Central memory CD8-positive, alpha-beta T cell (primary cell): ENCODE measurements around the gene NUDT16L1.
A peak's percentile ranks its signal among the peaks of the same experiment; 100 is the strongest.

ENCODE experiments used
- ATAC-seq: fragments of 150-1000 bp; cut with Tn5 transposase; replicated peaks from 2 replicates; pipeline ENCODE4 v1.10.0; 2022; ENCODE audit warnings: mild to moderate bottlenecking, moderate FRiP score, moderate number of reproducible peaks; ENCODE audit not compliant: poor library complexity, severe bottlenecking; ENCODE audit errors: extremely low read depth
- DNase-seq, 2 donors: peaks; one replicate each; pipeline ENCODE4 v3.0.0; 2021; ENCODE audit warnings: low spot score in 2 of 2
- H3K27ac Mint-ChIP-seq: one replicate; pipeline ENCODE4 v1.8.0; 2022; ENCODE audit warnings: low read depth, mild to moderate bottlenecking, moderate library complexity, mixed read lengths
- H3K27me3 Mint-ChIP-seq: one replicate; pipeline ENCODE4 v1.8.0; 2022; ENCODE audit warnings: mixed read lengths
- H3K36me3 Mint-ChIP-seq: one replicate; pipeline ENCODE4 v1.8.0; 2022; ENCODE audit warnings: mild to moderate bottlenecking, moderate library complexity, mixed read lengths; ENCODE audit not compliant: insufficient read depth
- H3K4me1 Mint-ChIP-seq: one replicate; pipeline ENCODE4 v1.8.0; 2022; ENCODE audit warnings: mixed read lengths
- H3K4me3 Mint-ChIP-seq: one replicate; pipeline ENCODE4 v1.8.0; 2022; ENCODE audit warnings: mild to moderate bottlenecking, moderate library complexity, mixed read lengths
- H3K9me3 Mint-ChIP-seq: one replicate; pipeline ENCODE4 v1.8.0; 2022; ENCODE audit warnings: mixed read lengths

Gene NUDT16L1

DNA sequence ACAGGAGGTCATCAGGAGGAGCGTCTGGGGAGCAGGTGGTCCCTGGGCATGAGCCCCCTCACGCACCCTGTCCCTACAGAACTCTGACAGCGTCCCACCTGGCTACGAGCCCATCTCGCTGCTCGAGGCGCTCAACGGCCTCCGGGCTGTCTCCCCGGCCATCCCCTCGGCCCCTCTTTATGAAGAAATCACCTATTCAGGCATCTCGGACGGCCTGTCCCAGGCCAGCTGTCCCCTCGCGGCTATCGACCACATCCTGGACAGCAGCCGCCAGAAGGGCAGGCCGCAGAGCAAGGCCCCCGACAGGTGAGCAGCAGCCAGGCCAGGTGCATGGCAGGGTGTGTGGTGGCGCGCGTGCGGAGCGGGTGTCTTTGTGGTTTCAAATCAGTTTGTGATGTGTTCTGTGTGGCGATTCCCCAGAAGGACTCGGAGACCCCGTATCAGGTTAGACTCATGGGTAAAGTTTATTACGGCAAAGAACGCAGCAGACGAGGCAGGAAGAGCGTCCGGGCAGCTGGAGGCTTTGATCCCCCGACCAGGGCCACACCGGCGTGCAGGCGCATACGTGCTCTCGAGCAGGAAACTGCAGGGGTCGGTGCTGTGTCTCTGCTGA is 11.8 kb upstream of the NUDT16L1 start:
- Mint-ChIP-seq H3K36me3 (peaks cover 10% of the 10 kb centered on the region), H3K9me3 (no peaks in the 10 kb centered on the region), H3K4me3 (no peak overlapping the region), H3K4me1 (peaks cover 14% of the 10 kb centered on the region), H3K27ac (peak overlapping the region; percentile 67), H3K27me3 (no peaks in the 10 kb centered on the region)
- no peak for DNase-seq
- no peak for ATAC-seq

DNA sequence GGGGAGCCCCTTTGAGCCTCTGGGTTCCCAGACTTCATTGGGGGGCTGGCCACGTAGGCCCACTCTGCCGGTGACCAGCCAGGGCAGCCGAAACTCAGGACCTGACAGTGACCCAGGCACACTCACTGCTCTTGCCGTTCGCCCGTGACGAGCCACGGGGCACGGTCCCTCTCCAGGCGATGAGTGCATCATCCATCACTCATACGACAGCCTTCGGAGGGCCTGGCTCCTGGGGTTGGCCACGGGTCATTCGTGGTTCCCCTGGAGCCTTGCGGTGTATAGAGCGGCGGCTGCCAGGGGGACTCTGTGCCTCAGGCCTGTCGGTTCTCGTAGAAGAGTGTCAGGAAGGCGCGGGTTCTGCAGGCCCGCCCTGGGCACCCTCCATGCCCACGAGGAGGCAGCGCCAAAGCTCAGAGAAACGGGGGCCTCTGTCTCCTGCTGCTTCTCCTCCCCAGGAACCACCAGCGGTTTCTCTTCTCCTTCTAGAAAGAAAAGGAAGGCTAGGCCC is 11.2 kb upstream of the NUDT16L1 start:
- no peak overlapping the region for H3K4me3 Mint-ChIP-seq
- no peaks in the 10 kb centered on the region for H3K9me3 Mint-ChIP-seq
- no peak for DNase-seq
- H3K27ac Mint-ChIP-seq = peak overlapping the region; percentile 67
- H3K4me1 Mint-ChIP-seq = peaks cover 8% of the 10 kb centered on the region
- no peaks in the 10 kb centered on the region for H3K27me3 Mint-ChIP-seq
- ATAC-seq = no peak
- H3K36me3 Mint-ChIP-seq = peaks cover 13% of the 10 kb centered on the region

DNA sequence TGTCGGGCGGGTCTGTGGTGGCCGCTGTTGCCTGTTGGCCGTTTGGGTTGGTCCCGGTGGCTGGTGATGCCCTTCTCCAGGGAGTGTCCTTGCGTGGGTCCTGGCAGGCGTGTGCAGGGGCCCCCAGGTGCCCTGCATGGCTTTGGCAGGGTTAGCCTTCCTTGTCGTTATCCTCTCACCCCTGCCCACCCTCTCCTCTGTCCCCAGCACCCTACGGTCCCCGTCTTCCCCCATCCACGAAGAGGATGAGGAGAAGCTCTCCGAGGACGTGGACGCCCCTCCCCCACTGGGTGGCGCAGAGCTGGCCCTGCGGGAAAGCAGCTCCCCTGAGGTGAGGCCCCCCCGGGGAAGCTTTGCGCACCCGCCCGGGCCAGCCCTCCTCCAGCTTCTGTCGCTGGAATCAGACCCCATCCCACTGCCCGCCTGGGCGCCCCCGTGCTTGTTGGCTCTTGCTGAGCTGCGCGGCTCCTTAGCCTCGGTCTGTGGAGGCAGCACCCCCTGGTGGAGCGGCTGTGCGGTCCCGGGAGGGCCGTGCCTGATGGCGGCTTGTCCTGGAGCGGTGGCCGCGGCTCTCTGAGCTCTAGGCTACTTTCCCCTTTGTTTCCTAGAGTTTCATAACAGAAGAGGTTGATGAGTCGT is 10.6 kb upstream of the NUDT16L1 start:
- DNase-seq (no peak), ATAC-seq (no peak)
- Mint-ChIP-seq H3K4me3 (no peak overlapping the region), H3K4me1 (peaks cover 8% of the 10 kb centered on the region), H3K9me3 (no peaks in the 10 kb centered on the region), H3K27me3 (no peaks in the 10 kb centered on the region), H3K36me3 (peaks cover 14% of the 10 kb centered on the region), H3K27ac (no peak overlapping the region)

DNA sequence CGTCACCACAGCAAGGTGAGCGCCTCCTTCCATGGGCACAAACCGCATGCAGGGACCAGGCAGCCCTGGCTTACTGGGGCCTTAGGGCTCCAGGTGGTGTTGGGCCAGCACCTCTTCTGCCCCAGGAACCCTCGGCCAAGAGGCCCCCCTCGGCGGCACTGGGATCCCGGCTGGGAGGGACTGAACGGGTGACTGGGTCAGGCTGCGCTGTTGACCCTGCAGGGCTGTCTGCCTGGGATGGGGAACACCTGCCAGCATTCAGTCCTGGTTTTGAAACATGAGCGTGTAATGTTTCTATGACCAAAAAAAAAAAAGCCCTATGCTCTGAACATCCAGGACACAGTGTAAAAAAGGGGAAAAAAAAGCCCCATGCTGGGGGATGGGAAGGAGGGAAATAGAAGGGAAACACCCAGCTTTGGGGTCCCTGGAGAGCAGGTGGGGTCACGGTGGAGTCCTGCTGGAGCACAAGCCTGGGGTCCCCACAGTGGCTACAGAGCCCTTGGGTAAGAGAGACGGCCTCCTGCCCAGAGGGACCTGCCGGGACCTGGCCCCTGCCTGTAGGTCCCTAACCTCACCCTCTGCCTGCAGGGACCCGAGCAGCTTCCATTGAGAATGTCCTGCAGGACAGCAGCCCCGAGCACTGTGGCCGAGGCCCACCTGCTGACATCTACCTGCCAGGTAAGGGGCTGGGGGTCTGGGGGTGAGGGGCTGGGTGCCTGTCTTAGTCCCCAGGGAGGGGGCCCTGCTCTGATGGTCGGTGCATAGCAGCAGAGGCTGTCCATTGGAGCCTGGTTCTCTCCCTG is 9.9 kb upstream of the NUDT16L1 start:
- H3K27me3 Mint-ChIP-seq = no peaks in the 10 kb centered on the region
- peaks cover 14% of the 10 kb centered on the region for H3K36me3 Mint-ChIP-seq
- no peak overlapping the region for H3K4me3 Mint-ChIP-seq
- ATAC-seq (no peak), DNase-seq (no peak)
- H3K4me1 Mint-ChIP-seq = peaks cover 2% of the 10 kb centered on the region
- H3K27ac Mint-ChIP-seq = no peak overlapping the region
- H3K9me3 Mint-ChIP-seq = no peaks in the 10 kb centered on the region

DNA sequence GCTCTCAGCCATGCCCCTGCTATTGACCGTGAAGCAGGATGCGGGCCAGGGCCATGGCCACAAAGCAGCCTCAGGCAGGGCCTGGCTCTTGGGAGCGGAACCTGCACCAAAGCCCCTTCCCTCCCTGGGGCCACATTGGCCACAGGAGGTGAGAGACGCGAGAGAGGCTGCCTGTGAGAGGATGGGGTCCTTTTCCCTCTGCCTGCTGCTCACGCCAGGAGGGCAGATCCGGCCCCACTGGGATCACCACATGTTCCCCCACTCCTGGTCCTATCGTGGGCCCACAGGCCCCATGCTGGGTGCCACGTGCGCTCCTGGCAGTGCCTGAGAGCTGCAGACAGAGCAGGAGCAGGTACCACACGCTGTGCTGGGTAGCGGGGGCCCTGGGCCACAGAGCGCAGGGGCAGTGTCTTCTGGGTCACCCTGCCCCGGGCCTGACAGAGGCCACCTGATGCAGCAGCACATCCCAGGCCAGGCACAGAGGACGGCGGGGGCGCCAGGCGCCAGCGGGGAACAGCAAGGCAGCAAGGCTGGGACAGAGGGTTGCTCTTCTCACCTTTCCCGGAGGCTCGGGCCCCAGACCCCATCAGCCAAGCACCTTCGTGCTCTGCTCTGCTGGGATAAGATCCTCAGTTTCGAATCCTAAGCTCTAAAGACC is 9.2 kb upstream of the NUDT16L1 start:
- H3K4me3 Mint-ChIP-seq = no peak overlapping the region
- H3K4me1 Mint-ChIP-seq = no peaks in the 10 kb centered on the region
- H3K27me3 Mint-ChIP-seq = no peaks in the 10 kb centered on the region
- H3K27ac Mint-ChIP-seq = no peak overlapping the region
- ATAC-seq (no peak), DNase-seq (no peak)
- no peaks in the 10 kb centered on the region for H3K9me3 Mint-ChIP-seq
- H3K36me3 Mint-ChIP-seq = peaks cover 14% of the 10 kb centered on the region

GRCh38 chr16:4684763-4685162 is 8.6 kb upstream of the NUDT16L1 start:
- H3K27ac Mint-ChIP-seq = no peak overlapping the region
- H3K27me3 Mint-ChIP-seq = no peaks in the 10 kb centered on the region
- H3K4me1 Mint-ChIP-seq = no peaks in the 10 kb centered on the region
- peaks cover 14% of the 10 kb centered on the region for H3K36me3 Mint-ChIP-seq
- H3K4me3 Mint-ChIP-seq = no peak overlapping the region
- no peaks in the 10 kb centered on the region for H3K9me3 Mint-ChIP-seq
- no peak for DNase-seq
- no peak for ATAC-seq

DNA sequence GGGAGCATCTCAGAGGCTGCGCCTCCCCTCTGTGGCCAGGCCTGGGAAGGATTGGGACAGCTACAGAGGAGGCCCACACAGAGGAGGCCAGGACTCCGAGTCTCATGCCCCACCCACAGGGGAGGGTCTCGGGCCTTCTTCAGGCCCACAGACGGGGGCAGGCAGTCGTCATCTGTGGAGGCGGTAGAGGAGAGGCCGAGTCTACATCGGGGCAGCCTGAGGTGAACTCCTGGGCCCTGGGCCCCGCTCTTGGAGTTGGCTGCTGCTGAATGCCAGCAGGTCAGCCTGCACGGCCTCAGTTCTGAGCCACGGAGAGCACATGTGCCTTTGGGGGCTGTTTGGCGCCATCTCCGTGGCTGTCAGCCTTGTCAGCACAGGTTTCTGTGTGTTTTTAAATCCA is 8.1 kb upstream of the NUDT16L1 start:
- Mint-ChIP-seq H3K4me3 (no peak overlapping the region), H3K9me3 (no peaks in the 10 kb centered on the region), H3K27me3 (no peaks in the 10 kb centered on the region), H3K4me1 (no peaks in the 10 kb centered on the region), H3K36me3 (peaks cover 12% of the 10 kb centered on the region), H3K27ac (no peak overlapping the region)
- no peak for ATAC-seq
- no peak for DNase-seq

GRCh38 chr16:4685776-4686496 is 7.4 kb upstream of the NUDT16L1 start:
- Mint-ChIP-seq H3K4me3 (no peak overlapping the region), H3K27me3 (no peaks in the 10 kb centered on the region), H3K27ac (no peak overlapping the region), H3K36me3 (peaks cover 15% of the 10 kb centered on the region), H3K4me1 (no peaks in the 10 kb centered on the region), H3K9me3 (no peaks in the 10 kb centered on the region)
- no peak for DNase-seq
- ATAC-seq = no peak

GRCh38 chr16:4686497-4687210 is 6.7 kb upstream of the NUDT16L1 start:
- ATAC-seq (no peak), DNase-seq (no peak)
- peak overlapping the region; percentile 62 for H3K27ac Mint-ChIP-seq
- no peak overlapping the region for H3K4me3 Mint-ChIP-seq
- no peaks in the 10 kb centered on the region for H3K9me3 Mint-ChIP-seq
- peaks cover 4% of the 10 kb centered on the region for H3K4me1 Mint-ChIP-seq
- no peaks in the 10 kb centered on the region for H3K27me3 Mint-ChIP-seq
- peaks cover 14% of the 10 kb centered on the region for H3K36me3 Mint-ChIP-seq

DNA sequence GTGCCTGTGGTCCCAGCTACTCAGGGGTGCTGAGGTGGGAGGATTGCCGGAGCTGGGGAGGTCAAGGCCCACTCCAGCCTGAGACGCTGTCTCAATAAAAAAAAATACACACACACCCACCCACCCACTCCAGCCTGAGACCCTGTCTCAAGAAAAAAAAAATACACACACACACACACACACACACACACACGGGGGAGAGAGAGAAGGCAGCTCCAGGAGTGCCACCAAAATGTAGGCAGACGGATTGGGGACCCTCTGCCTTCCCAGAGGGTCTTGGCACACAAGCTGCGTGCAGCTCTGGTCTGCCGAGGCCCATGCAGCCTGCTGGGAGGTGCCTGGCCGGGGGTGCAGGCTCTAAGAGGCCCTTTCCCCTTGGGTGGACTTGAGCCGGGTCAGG is 5.9 kb upstream of the NUDT16L1 start:
- Mint-ChIP-seq H3K27me3 (no peaks in the 10 kb centered on the region), H3K36me3 (peaks cover 14% of the 10 kb centered on the region), H3K4me1 (peaks cover 6% of the 10 kb centered on the region), H3K27ac (peak overlapping the region; percentile 62), H3K9me3 (no peaks in the 10 kb centered on the region), H3K4me3 (no peak overlapping the region)
- DNase-seq (no peak), ATAC-seq (no peak)

GRCh38 chr16:4687946-4688673 is 5.3 kb upstream of the NUDT16L1 start:
- no peak for ATAC-seq
- Mint-ChIP-seq H3K4me1 (peaks cover 9% of the 10 kb centered on the region), H3K36me3 (peaks cover 17% of the 10 kb centered on the region), H3K27ac (peak overlapping the region; percentile 62), H3K9me3 (no peaks in the 10 kb centered on the region), H3K4me3 (no peak overlapping the region), H3K27me3 (no peaks in the 10 kb centered on the region)
- no peak for DNase-seq
